Measurements from ENCODE around the gene NMRK2.

GRCh38 chr19:3942790-3943409, 10.0 kb downstream of the NMRK2 start:
- TF ChIP-seq CTCF (IDR thresholded peaks at IDR 0.05; ENCODE audit: insufficient read depth, low read length) (no peak), GABPA (IDR thresholded peaks at IDR 0.05; ENCODE audit: low read depth) (no peak), REST (IDR thresholded peaks at IDR 0.05; ENCODE audit: insufficient replicate concordance, low read depth) (no peak), POLR2AphosphoS5 (IDR thresholded peaks at IDR 0.05; ENCODE audit: low read depth) (no peak)

Data from HL-60 (cell line).